Activated CD4-positive, alpha-beta T cell treated with anti-CD3 and anti-CD28 coated beads, Interleukin-2, amount 10 ng/mL, durations not matched to agents 24 days and 14 days (primary cell): ENCODE measurements around the gene GALNT13. TPM values are rescaled to one million over a fixed set of nuclear protein-coding genes. Genes with fewer than 3 reads are reported as not detected.

Experiments used
- DNase-seq: peaks from one replicate; pipeline ENCODE4 v3.0.0; 2022
- H3K27ac Mint-ChIP-seq: one replicate; pipeline ENCODE4 v1.8.0; 2022; ENCODE audit warnings: mild to moderate bottlenecking, mixed read lengths
- H3K27me3 Mint-ChIP-seq: one replicate; pipeline ENCODE4 v1.8.0; 2022; ENCODE audit warnings: mixed read lengths
- H3K36me3 Mint-ChIP-seq: one replicate; pipeline ENCODE4 v1.8.0; 2022; ENCODE audit warnings: low read depth, mild to moderate bottlenecking, mixed read lengths
- H3K4me1 Mint-ChIP-seq: one replicate; pipeline ENCODE4 v1.8.0; 2021; ENCODE audit warnings: mixed read lengths
- H3K4me3 Mint-ChIP-seq: one replicate; pipeline ENCODE4 v1.8.0; 2022; ENCODE audit warnings: mild to moderate bottlenecking, moderate library complexity, mixed read lengths
- H3K9me3 Mint-ChIP-seq: one replicate; pipeline ENCODE4 v1.8.0; 2021; ENCODE audit warnings: mixed read lengths
- intact Hi-C: fragments of 100-400 bp; cut with micrococcal nuclease; formaldehyde crosslinking; loops from one replicate; pipeline ENCODE4 v1.15.1; 2023
- total RNA-seq: library from RNA; stranded (reverse); gene quantifications from 2 replicates; pipeline ENCODE4 v1.2.3, GENCODE V29; 2022

Gene GALNT13
- total RNA-seq, 1 donor from 2014 or later, result not detected

DNA sequence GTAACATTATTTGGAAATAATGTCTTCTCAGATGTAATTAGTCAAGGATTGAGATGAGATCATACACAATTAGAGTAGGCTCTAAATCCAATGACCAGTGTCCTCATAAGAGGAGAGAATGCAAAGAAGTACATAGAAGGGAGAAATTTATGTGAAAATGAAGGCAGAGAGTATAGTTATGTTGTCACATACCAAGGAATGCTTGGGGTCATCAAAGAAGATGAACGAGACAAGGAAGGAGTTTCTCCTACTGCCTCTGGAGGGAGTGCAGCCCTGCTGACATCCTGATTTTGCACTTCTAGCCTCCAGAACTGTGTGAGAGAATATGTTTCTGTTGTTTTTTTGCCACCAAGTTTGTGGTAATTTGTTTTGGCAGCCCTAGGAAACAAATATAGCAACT, 100.1 kb downstream of the GALNT13 start:
- H3K9me3 Mint-ChIP-seq, result peaks cover 3% of the 10 kb centered on the region
- H3K27me3 Mint-ChIP-seq, result no peaks in the 10 kb centered on the region

GRCh38 chr2:153972412-153972811, 100.7 kb downstream of the GALNT13 start:
- no peaks in the 10 kb centered on the region for H3K4me1 Mint-ChIP-seq
- H3K4me3 Mint-ChIP-seq, result no peak overlapping the region
- intact Hi-C loops, result no loop called here
- H3K27ac Mint-ChIP-seq, result no peak overlapping the region
- no peaks in the 10 kb centered on the region for H3K27me3 Mint-ChIP-seq
- no peaks in the 10 kb centered on the region for H3K36me3 Mint-ChIP-seq
- H3K9me3 Mint-ChIP-seq, result peaks cover 1% of the 10 kb centered on the region
- DNase-seq, result no peak

More for the DNA sequence above, 100.1 kb downstream of the GALNT13 start:
- intact Hi-C loops, result no loop called here
- Mint-ChIP-seq H3K36me3 (no peaks in the 10 kb centered on the region), H3K4me1 (no peaks in the 10 kb centered on the region), H3K27ac (no peak overlapping the region), H3K4me3 (no peak overlapping the region)
- DNase-seq, result no peak

- DNase-seq, result no peak
- Mint-ChIP-seq H3K27me3 (no peaks in the 10 kb centered on the region), H3K27ac (no peak overlapping the region), H3K36me3 (no peaks in the 10 kb centered on the region), H3K4me3 (no peak overlapping the region), H3K9me3 (no peaks in the 10 kb centered on the region), H3K4me1 (no peaks in the 10 kb centered on the region)
- intact Hi-C loops, result no loop called here
Measured at GRCh38 chr2:153986488-153987229, 114.9 kb downstream of the GALNT13 start.

- Mint-ChIP-seq H3K27me3 (no peaks in the 10 kb centered on the region), H3K4me1 (no peaks in the 10 kb centered on the region), H3K9me3 (peaks cover 4% of the 10 kb centered on the region), H3K4me3 (no peak overlapping the region), H3K27ac (no peak overlapping the region), H3K36me3 (no peaks in the 10 kb centered on the region)
- no peak for DNase-seq
- intact Hi-C loops, result no loop called here
Measured at GRCh38 chr2:153990771-153991170, 119.0 kb downstream of the GALNT13 start.

DNA sequence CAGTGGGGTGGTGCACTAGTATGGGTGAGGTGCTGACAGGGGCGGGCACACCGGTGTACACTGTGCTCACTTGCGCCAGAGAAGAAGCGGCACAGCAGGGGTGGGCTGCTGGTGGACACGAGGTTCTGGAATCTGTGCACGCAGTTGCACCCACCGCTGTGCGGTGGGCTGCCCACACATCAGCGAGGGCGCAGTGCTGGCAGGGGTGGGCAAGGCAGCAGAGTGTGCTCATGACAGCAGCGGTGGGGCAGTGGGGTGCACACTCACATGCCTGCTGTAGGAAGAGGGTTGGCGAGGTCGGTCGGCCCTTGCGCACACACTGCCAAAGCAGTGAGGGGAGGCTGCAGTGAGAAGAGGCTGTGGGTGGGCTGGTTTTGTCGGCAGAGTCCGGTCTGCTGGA, 141.8 kb downstream of the GALNT13 start:
- no peaks in the 10 kb centered on the region for H3K27me3 Mint-ChIP-seq
- H3K4me3 Mint-ChIP-seq, result no peak overlapping the region
- intact Hi-C loops, result no loop called here
- no peaks in the 10 kb centered on the region for H3K4me1 Mint-ChIP-seq
- no peak overlapping the region for H3K27ac Mint-ChIP-seq
- no peaks in the 10 kb centered on the region for H3K36me3 Mint-ChIP-seq
- no peak for DNase-seq
- peaks cover 4% of the 10 kb centered on the region for H3K9me3 Mint-ChIP-seq

- Mint-ChIP-seq H3K4me1 (no peaks in the 10 kb centered on the region), H3K9me3 (peaks cover 4% of the 10 kb centered on the region)
Measured at GRCh38 chr2:154015233-154015632, 143.5 kb downstream of the GALNT13 start.

DNA sequence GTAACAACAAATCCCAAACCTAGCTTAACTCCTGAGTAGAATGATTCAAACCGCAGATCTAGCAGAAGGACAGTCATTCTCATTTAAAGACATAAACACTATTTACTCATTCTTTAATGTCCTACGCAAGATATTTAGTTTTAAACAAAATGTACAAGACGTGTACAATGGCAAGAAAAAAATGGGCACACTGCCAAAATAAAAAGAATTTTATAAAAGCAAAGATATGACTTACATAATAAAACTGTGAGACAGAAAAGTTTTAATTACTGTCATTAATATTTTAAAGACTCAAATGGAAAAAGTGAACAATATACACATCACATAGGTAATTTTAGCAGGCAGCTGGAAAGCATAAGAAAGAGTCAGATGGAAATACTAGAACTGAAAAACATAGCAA, 157.8 kb downstream of the GALNT13 start:
- H3K36me3 Mint-ChIP-seq, result no peaks in the 10 kb centered on the region
- no peak for DNase-seq
- H3K9me3 Mint-ChIP-seq, result peaks cover 5% of the 10 kb centered on the region
- no peaks in the 10 kb centered on the region for H3K27me3 Mint-ChIP-seq
- intact Hi-C loops, result no loop called here
- no peaks in the 10 kb centered on the region for H3K4me1 Mint-ChIP-seq
- H3K27ac Mint-ChIP-seq, result no peak overlapping the region
- no peak overlapping the region for H3K4me3 Mint-ChIP-seq

More at GRCh38 chr2:154015233-154015632, 143.5 kb downstream of the GALNT13 start:
- Mint-ChIP-seq H3K36me3 (no peaks in the 10 kb centered on the region), H3K27me3 (no peaks in the 10 kb centered on the region), H3K27ac (no peak overlapping the region), H3K4me3 (no peak overlapping the region)
- intact Hi-C loops, result no loop called here
- no peak for DNase-seq

DNA sequence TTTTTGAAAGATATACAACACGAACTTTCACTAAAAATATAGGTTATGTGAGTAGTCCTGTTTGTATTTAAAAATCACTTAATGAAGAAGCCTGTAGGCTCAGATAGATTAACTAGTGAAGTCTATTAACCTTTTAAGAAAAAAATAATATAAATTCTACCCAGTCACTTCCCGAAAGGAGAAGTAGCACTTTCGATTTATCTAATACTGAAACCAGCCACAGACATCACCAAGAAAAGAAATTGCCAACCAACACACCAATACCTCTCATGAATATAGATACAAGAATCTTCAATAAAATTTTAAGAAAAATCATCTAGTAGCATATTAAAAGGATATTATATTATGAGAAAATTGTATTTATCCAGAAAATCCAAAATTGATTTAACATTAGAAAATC, 160.5 kb downstream of the GALNT13 start:
- no peaks in the 10 kb centered on the region for H3K27me3 Mint-ChIP-seq
- intact Hi-C loops, result no loop called here
- no peaks in the 10 kb centered on the region for H3K4me1 Mint-ChIP-seq
- no peaks in the 10 kb centered on the region for H3K36me3 Mint-ChIP-seq
- H3K4me3 Mint-ChIP-seq, result no peak overlapping the region
- no peaks in the 10 kb centered on the region for H3K9me3 Mint-ChIP-seq
- H3K27ac Mint-ChIP-seq, result no peak overlapping the region
- no peak for DNase-seq

DNA sequence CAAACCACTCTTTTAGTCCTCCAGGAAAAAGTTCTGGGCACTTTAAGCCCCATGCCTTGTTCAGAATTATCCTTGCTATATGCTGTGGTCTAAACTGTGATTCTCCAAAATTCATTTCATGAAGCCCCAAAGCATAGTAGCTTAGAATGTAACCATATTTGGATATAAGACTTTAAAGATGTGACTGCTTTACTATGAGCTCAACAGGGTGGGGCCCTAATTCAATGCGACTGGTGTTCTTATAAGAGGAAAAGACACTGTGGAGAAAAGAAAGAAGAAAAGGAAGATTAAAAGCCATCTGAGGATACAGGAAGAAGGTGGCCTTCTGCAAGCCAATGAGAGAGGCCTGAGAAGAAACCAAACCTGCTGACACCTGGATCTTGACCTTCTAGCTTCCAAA, 174.8 kb downstream of the GALNT13 start:
- no peak overlapping the region for H3K27ac Mint-ChIP-seq
- H3K36me3 Mint-ChIP-seq, result no peaks in the 10 kb centered on the region
- no peaks in the 10 kb centered on the region for H3K27me3 Mint-ChIP-seq

GRCh38 chr2:154048905-154049304, 177.2 kb downstream of the GALNT13 start:
- no peaks in the 10 kb centered on the region for H3K4me1 Mint-ChIP-seq
- no peak for DNase-seq
- intact Hi-C loops, result no loop called here
- H3K27me3 Mint-ChIP-seq, result no peaks in the 10 kb centered on the region
- no peak overlapping the region for H3K27ac Mint-ChIP-seq
- H3K4me3 Mint-ChIP-seq, result no peak overlapping the region
- H3K36me3 Mint-ChIP-seq, result no peaks in the 10 kb centered on the region
- H3K9me3 Mint-ChIP-seq, result no peaks in the 10 kb centered on the region

More for the DNA sequence above, 174.8 kb downstream of the GALNT13 start:
- Mint-ChIP-seq H3K4me1 (no peaks in the 10 kb centered on the region), H3K4me3 (no peak overlapping the region), H3K9me3 (no peaks in the 10 kb centered on the region)
- DNase-seq, result no peak
- intact Hi-C loops, result no loop called here

- H3K4me1 Mint-ChIP-seq, result no peaks in the 10 kb centered on the region
- no peaks in the 10 kb centered on the region for H3K36me3 Mint-ChIP-seq
- no peaks in the 10 kb centered on the region for H3K27me3 Mint-ChIP-seq
- intact Hi-C loops, result no loop called here
- no peak overlapping the region for H3K27ac Mint-ChIP-seq
- no peaks in the 10 kb centered on the region for H3K9me3 Mint-ChIP-seq
- DNase-seq, result no peak
- H3K4me3 Mint-ChIP-seq, result no peak overlapping the region
Measured at GRCh38 chr2:154049561-154049960, 177.8 kb downstream of the GALNT13 start.

DNA sequence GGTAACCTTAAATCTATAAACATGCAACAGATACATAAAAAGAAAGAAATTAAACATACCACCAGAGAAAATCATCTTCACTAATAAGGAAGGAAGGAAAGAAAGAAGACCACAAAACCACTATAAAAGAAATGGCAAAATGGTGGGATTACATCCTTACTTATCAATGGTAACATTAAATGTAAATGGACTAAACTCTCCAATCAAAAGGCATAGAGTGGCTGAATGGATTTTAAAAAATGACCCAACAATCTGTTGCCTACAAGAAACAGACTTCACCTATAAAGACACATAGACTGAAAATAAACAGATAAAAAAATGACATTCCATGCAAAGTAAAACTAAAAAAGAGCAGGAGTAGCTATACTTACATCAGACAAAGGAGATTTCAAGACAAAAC, 195.4 kb downstream of the GALNT13 start:
- no peaks in the 10 kb centered on the region for H3K4me1 Mint-ChIP-seq
- H3K27ac Mint-ChIP-seq, result no peak overlapping the region
- intact Hi-C loops, result no loop called here
- H3K9me3 Mint-ChIP-seq, result peaks cover 8% of the 10 kb centered on the region
- no peaks in the 10 kb centered on the region for H3K36me3 Mint-ChIP-seq
- no peak for DNase-seq
- H3K4me3 Mint-ChIP-seq, result no peak overlapping the region
- H3K27me3 Mint-ChIP-seq, result no peaks in the 10 kb centered on the region

- DNase-seq, result no peak
- intact Hi-C loops, result no loop called here
- Mint-ChIP-seq H3K4me3 (no peak overlapping the region), H3K36me3 (no peaks in the 10 kb centered on the region), H3K27me3 (no peaks in the 10 kb centered on the region), H3K4me1 (no peaks in the 10 kb centered on the region), H3K9me3 (peaks cover 6% of the 10 kb centered on the region), H3K27ac (no peak overlapping the region)
Measured at GRCh38 chr2:154078926-154079325, 207.2 kb downstream of the GALNT13 start.

GRCh38 chr2:154092571-154092970, 220.8 kb downstream of the GALNT13 start:
- Mint-ChIP-seq H3K27me3 (no peaks in the 10 kb centered on the region), H3K9me3 (no peaks in the 10 kb centered on the region), H3K4me3 (no peak overlapping the region), H3K27ac (no peak overlapping the region), H3K4me1 (no peaks in the 10 kb centered on the region), H3K36me3 (no peaks in the 10 kb centered on the region)
- no peak for DNase-seq
- intact Hi-C loops, result no loop called here

DNA sequence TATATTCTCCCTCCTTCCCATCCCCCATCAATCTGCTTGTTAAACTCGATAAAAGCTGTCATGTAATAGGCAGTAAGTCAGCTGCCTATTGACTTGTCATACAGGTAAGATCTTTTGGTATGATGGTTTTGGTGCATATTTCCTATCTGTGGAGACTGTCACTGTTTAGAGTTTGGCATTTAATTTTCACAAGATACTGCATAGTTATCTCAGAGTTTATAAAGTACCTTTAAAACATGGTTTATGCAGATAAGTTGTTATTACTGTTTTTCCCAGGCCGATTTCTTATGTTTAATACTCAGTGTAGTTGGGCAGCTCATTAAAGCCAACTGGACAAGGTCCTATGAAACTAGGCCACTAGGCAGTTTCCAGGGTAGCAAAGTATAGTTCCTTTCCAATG, 222.1 kb downstream of the GALNT13 start:
- no peak for DNase-seq
- Mint-ChIP-seq H3K4me3 (no peak overlapping the region), H3K36me3 (no peaks in the 10 kb centered on the region), H3K4me1 (no peaks in the 10 kb centered on the region), H3K27me3 (no peaks in the 10 kb centered on the region), H3K9me3 (no peaks in the 10 kb centered on the region), H3K27ac (no peak overlapping the region)
- intact Hi-C loops, result no loop called here
